ENCODE results near the gene RNF13. TPM values are rescaled to one million over a fixed set of nuclear protein-coding genes. Genes with fewer than 3 reads are reported as not detected.

RNF13 gene
- total RNA-seq, 2 experiments from 2014 or later: 28.8 to 41.2 TPM

GRCh38 chr3:149958171-149958796, 145.3 kb downstream of the RNF13 start:
- no peaks in the 10 kb centered on the region for H3K9me3 Mint-ChIP-seq (ENCODE audit: low read depth)
- peaks cover 9% of the 10 kb centered on the region for H3K36me3 Mint-ChIP-seq (ENCODE audit: low read depth)
- peak; percentile 78 for ATAC-seq
- CTCF ChIA-PET: interaction anchor here (0.7 to 2.9 kb wide), 5 partner anchors 9 to 262 kb away, joined by 3 to 21 read pairs (median 7); no protein-coding TSS in a partner anchor
- H3K4me3 Mint-ChIP-seq: no peak overlapping the region
- H3K27me3 Mint-ChIP-seq: no peaks in the 10 kb centered on the region
- POLR2A ChIA-PET: no interaction called here
- H3K27ac Mint-ChIP-seq: no peak overlapping the region
- intact Hi-C loops (cut with DNase I, micrococcal nuclease): no loop called here
- DNase-seq: no peak
- peaks cover 21% of the 10 kb centered on the region for H3K4me1 Mint-ChIP-seq

DNA sequence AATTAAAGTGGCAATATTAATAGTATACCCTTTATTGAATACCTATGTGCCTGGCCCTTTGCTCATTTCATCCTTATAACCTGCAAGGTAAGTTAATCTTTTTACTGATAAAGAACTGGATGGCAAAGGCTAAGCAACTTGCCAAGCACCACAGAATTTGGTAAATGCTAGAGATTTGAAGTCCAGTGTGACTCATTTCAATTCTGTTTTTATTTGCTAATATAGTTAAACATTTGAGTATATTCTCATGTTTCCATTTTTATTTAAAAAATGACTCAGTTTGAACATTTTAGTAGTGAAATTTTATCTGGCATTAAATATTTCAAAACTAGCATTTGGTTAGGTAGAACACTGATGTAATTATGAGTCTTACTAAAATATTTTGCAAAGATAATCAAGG, 146.4 kb downstream of the RNF13 start:
- DNase-seq (no peak), ATAC-seq (no peak)
- Mint-ChIP-seq H3K36me3 (ENCODE audit: low read depth) (peaks cover 9% of the 10 kb centered on the region), H3K4me3 (no peak overlapping the region), H3K4me1 (peaks cover 12% of the 10 kb centered on the region), H3K27ac (no peak overlapping the region), H3K27me3 (no peaks in the 10 kb centered on the region), H3K9me3 (ENCODE audit: low read depth) (no peaks in the 10 kb centered on the region)
- intact Hi-C loops (cut with DNase I, micrococcal nuclease): no loop called here
- ChIA-PET POLR2A (no interaction called here), CTCF (interaction anchor here (0.7 to 2.9 kb wide), 4 partner anchors 8 to 225 kb away, joined by 3 to 21 read pairs (median 6); no protein-coding TSS in a partner anchor)

DNA sequence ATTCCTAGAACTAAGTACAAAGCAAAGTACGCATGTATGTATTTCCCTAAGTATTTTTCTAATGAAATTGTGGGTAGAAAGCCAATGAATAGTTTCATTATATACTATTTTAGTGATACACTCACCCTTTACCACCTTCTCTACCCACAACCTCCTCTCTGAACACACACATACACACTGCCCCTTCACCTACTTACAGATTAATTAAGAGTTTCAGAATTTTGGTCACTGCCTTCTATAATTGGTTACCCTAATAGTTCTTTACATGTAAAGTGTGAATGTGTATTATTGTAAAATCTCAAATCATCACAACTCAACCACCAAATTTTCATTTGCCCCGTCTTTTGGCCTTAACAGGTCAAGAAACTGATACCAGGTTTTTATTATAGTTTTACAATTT, 150.5 kb downstream of the RNF13 start:
- DNase-seq (no peak), ATAC-seq (no peak)
- no peak overlapping the region for H3K4me3 Mint-ChIP-seq
- ChIA-PET POLR2A (no interaction called here), CTCF (interaction anchor here (1.2 kb wide), 1 partner anchor 221 kb away, joined by 4 read pairs; no protein-coding TSS in a partner anchor)
- no peaks in the 10 kb centered on the region for H3K9me3 Mint-ChIP-seq (ENCODE audit: low read depth)
- intact Hi-C loops (cut with DNase I, micrococcal nuclease): no loop called here
- peaks cover 2% of the 10 kb centered on the region for H3K27me3 Mint-ChIP-seq
- H3K36me3 Mint-ChIP-seq (ENCODE audit: low read depth): peaks cover 5% of the 10 kb centered on the region
- H3K4me1 Mint-ChIP-seq: no peaks in the 10 kb centered on the region
- no peak overlapping the region for H3K27ac Mint-ChIP-seq

DNA sequence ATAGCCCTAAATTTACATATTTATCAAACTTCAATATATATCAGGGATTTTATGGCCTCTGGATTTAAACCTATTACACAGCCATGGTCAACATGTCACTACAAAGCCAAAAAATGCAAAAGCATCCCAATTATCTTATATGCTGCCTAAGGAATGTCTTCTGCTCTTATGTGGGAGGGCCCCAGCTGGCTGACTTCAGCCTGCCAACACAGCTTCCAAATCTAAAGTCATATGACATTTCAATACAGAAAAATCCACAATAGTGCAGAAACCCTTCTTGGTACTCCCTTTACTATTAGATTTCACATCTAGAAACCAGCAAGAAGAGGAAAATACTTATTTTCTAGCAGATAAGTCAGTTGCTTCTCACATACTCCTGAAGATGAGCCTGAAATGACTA, 151.3 kb downstream of the RNF13 start:
- no peak overlapping the region for H3K4me3 Mint-ChIP-seq
- peaks cover 5% of the 10 kb centered on the region for H3K27me3 Mint-ChIP-seq
- peaks cover 5% of the 10 kb centered on the region for H3K4me1 Mint-ChIP-seq
- DNase-seq (no peak), ATAC-seq (no peak)
- POLR2A ChIA-PET: no interaction called here
- CTCF ChIA-PET: interaction anchor here (1.0 to 1.2 kb wide), 2 partner anchors 220 to 254 kb away, joined by 3 to 4 read pairs; no protein-coding TSS in a partner anchor
- no peaks in the 10 kb centered on the region for H3K9me3 Mint-ChIP-seq (ENCODE audit: low read depth)
- intact Hi-C loops (cut with DNase I, micrococcal nuclease): no loop called here
- peaks cover 5% of the 10 kb centered on the region for H3K36me3 Mint-ChIP-seq (ENCODE audit: low read depth)
- no peak overlapping the region for H3K27ac Mint-ChIP-seq

GRCh38 chr3:149965278-149965677, 152.3 kb downstream of the RNF13 start:
- H3K9me3 Mint-ChIP-seq (ENCODE audit: low read depth): no peaks in the 10 kb centered on the region
- peaks cover 5% of the 10 kb centered on the region for H3K36me3 Mint-ChIP-seq (ENCODE audit: low read depth)
- POLR2A ChIA-PET: no interaction called here
- ATAC-seq (no peak), DNase-seq (no peak)
- intact Hi-C loops (cut with DNase I, micrococcal nuclease): no loop called here
- H3K4me3 Mint-ChIP-seq: no peak overlapping the region
- no peak overlapping the region for H3K27ac Mint-ChIP-seq
- CTCF ChIA-PET: interaction anchor here (2.5 to 4.5 kb wide), 4 partner anchors 7 to 253 kb away, joined by 10 to 52 read pairs (median 34); no protein-coding TSS in a partner anchor
- H3K27me3 Mint-ChIP-seq: peaks cover 5% of the 10 kb centered on the region
- peaks cover 10% of the 10 kb centered on the region for H3K4me1 Mint-ChIP-seq

GRCh38 chr3:149967086-149967685, 154.2 kb downstream of the RNF13 start:
- intact Hi-C loops (cut with DNase I, micrococcal nuclease): loop anchor here (1.0 to 2.0 kb wide), 4 partner anchors 217 to 528 kb away; no protein-coding TSS in a partner anchor
- Mint-ChIP-seq H3K27ac (no peak overlapping the region), H3K4me1 (peaks cover 14% of the 10 kb centered on the region), H3K9me3 (ENCODE audit: low read depth) (no peaks in the 10 kb centered on the region), H3K4me3 (no peak overlapping the region), H3K36me3 (ENCODE audit: low read depth) (no peaks in the 10 kb centered on the region), H3K27me3 (peaks cover 14% of the 10 kb centered on the region)
- ChIA-PET CTCF (interaction anchor here (0.7 to 4.5 kb wide), 22 partner anchors 9 to 528 kb away, joined by 3 to 52 read pairs (median 4); no protein-coding TSS in a partner anchor), POLR2A (no interaction called here)
- DNase-seq (no peak), ATAC-seq (no peak)

- Mint-ChIP-seq H3K36me3 (ENCODE audit: low read depth) (no peaks in the 10 kb centered on the region), H3K27me3 (peaks cover 18% of the 10 kb centered on the region), H3K9me3 (ENCODE audit: low read depth) (no peaks in the 10 kb centered on the region), H3K4me3 (no peak overlapping the region), H3K4me1 (peaks cover 14% of the 10 kb centered on the region), H3K27ac (no peak overlapping the region)
- intact Hi-C loops (cut with DNase I, micrococcal nuclease): no loop called here
- POLR2A ChIA-PET: no interaction called here
- CTCF ChIA-PET: interaction anchor here (1.2 to 4.5 kb wide), 7 partner anchors 9 to 527 kb away, joined by 4 to 52 read pairs (median 15); no protein-coding TSS in a partner anchor
- DNase-seq (no peak), ATAC-seq (no peak)
Observed at GRCh38 chr3:149968216-149968615, 155.2 kb downstream of the RNF13 start.

- Mint-ChIP-seq H3K27me3 (peaks cover 20% of the 10 kb centered on the region), H3K27ac (peak overlapping the region; percentile 51), H3K9me3 (ENCODE audit: low read depth) (no peaks in the 10 kb centered on the region), H3K4me1 (peaks cover 14% of the 10 kb centered on the region), H3K4me3 (peak overlapping the region; percentile 76), H3K36me3 (ENCODE audit: low read depth) (no peaks in the 10 kb centered on the region)
- intact Hi-C loops (cut with DNase I, micrococcal nuclease): no loop called here
- POLR2A ChIA-PET: no interaction called here
- CTCF ChIA-PET: interaction anchor here (0.7 to 4.5 kb wide), 8 partner anchors 11 to 249 kb away, joined by 3 to 52 read pairs (median 12); no protein-coding TSS in a partner anchor
- no peak for ATAC-seq
- DNase-seq: no peak
Observed at GRCh38 chr3:149969110-149969939, 156.3 kb downstream of the RNF13 start.

DNA sequence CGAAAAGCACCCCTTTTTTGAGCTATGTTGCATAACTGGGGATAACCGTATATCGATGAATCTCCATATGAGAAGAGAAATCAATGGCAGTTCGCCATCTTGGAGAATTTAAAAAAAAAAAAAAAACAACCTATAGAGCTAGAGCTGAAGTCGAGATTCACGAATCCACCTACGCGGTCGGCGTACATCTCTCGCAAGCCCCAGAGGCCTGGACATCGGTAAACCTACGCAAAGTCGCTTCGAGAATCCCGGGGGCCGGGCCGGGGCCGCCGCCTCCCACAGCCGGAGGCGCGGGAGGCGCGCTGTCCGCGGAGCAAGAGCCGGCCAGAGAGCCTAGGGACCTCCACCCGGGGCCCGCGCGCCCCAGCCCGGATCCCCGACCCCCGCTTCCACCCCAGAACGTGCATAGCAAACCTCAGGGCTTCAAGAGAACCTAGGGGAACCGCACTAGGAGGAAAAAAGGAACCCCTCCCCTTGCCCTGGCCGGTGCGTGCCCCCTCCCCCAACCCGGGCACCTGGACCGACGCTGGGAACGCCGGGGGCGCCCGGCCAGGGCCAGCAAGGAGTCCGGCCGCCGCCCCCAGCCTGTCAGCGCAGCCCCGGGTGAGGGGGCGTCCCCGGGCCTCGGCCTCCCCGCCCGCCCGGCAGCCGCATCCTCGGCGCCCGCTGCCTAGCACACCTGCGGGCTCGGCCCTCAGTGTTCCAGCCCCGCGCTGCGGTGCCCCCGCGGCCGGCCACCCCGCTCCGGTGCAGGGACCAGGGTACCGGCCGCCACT, 157.1 kb downstream of the RNF13 start:
- CTCF ChIA-PET: interaction anchor here (0.7 to 2.4 kb wide), 4 partner anchors 11 to 214 kb away, joined by 3 to 11 read pairs (median 4); no protein-coding TSS in a partner anchor
- ATAC-seq (peak; percentile 65), DNase-seq (peak; percentile 86)
- Mint-ChIP-seq H3K9me3 (ENCODE audit: low read depth) (no peaks in the 10 kb centered on the region), H3K27ac (peak overlapping the region; percentile 51), H3K4me3 (peak overlapping the region; percentile 83), H3K4me1 (peaks cover 14% of the 10 kb centered on the region), H3K36me3 (ENCODE audit: low read depth) (no peaks in the 10 kb centered on the region), H3K27me3 (peaks cover 25% of the 10 kb centered on the region)
- POLR2A ChIA-PET: interaction anchor here (0.6 kb wide), 2 partner anchors 328 to 402 kb away, joined by 3 to 4 read pairs; no protein-coding TSS in a partner anchor
- intact Hi-C loops (cut with DNase I, micrococcal nuclease): loop anchor here in 1 of 2 experiments (1.0 to 5.0 kb wide), 5 partner anchors 33 to 438 kb away; partner anchors contain the start of genes COMMD2, RNF13 and TSC22D2

DNA sequence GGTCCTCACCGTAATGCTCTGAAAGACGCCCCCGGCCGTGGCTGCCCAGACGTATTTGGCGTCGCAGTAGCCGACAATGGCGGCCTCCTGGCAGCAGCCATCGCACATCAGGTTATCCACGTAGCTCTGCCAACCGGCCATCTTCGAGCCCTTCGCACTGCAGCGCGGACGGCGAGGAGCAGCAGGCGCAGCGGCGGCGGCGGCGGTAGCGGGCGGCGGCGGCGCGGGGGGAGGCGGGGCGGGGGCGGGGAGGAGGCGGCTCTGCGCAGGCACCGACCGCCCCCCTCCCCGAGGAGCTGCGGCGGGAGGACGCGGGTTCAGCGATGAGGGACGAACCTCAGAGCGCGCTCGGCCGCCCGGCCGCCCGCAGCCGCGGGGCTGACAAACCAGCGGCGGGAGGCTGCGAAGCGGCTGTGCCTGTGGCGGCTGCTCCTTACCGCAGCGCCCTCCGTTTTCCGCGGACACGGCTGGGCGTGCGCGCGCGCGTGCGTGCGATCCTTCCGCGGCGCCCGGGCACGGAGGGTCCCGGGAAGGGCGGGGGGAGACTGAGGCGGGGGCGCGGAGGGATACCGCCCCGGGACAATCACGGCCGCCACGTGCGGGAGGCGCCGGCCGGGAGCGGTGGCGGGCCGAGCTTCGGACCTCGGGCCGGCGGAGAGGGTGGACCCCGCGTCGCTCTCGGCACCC, 157.8 kb downstream of the RNF13 start, which contains the start of gene PFN2:
PFN2 (minus strand) TSS at position 180 of the 687 bp plus-strand sequence; CDS start at position 141, 39 bp downstream.
- POLR2A ChIA-PET: no interaction called here
- Mint-ChIP-seq H3K27ac (peak within 1 kb of the TSS; percentile 63), H3K4me1 (peaks cover 16% of the 10 kb centered on the region), H3K4me3 (peak within 1 kb of the TSS; percentile 83), H3K27me3 (peaks cover 32% of the 10 kb centered on the region), H3K9me3 (ENCODE audit: low read depth) (no peaks in the 10 kb centered on the region), H3K36me3 (ENCODE audit: low read depth) (no peaks in the 10 kb centered on the region)
- DNase-seq: peak; percentile 66
- ATAC-seq: peak; percentile 65
- CTCF ChIA-PET: interaction anchor here (0.7 to 2.4 kb wide), 2 partner anchors 17 to 213 kb away, joined by 3 to 11 read pairs; no protein-coding TSS in a partner anchor
- intact Hi-C loops (cut with DNase I, micrococcal nuclease): loop anchor here in 1 of 2 experiments (1.0 to 5.0 kb wide), 5 partner anchors 34 to 437 kb away; partner anchors contain the start of genes COMMD2, RNF13 and TSC22D2

All from activated CD4-positive, alpha-beta T cell treated with anti-CD3 and anti-CD28 coated beads for 36 hours (primary cell).